ENCODE measurements around the gene ZNF205. TPM values are rescaled to one million over a fixed set of nuclear protein-coding genes. Genes with fewer than 3 reads are reported as not detected.
"Not testable (repeated sequence)": the region's sequence is repeated elsewhere in the genome, so short reads cannot be mapped to it uniquely, and the experiment has no call there.

Gene ZNF205
- polyA plus RNA-seq, 4 donors: 14.5 to 20.3 (median 17.1) TPM

GRCh38 chr16:3164121-3164991 lies 52.0 kb downstream of the ZNF205 start:
- no peak for DNase-seq (ENCODE audit: low read depth in 4 of 4, low spot score in 3 of 4)

DNA sequence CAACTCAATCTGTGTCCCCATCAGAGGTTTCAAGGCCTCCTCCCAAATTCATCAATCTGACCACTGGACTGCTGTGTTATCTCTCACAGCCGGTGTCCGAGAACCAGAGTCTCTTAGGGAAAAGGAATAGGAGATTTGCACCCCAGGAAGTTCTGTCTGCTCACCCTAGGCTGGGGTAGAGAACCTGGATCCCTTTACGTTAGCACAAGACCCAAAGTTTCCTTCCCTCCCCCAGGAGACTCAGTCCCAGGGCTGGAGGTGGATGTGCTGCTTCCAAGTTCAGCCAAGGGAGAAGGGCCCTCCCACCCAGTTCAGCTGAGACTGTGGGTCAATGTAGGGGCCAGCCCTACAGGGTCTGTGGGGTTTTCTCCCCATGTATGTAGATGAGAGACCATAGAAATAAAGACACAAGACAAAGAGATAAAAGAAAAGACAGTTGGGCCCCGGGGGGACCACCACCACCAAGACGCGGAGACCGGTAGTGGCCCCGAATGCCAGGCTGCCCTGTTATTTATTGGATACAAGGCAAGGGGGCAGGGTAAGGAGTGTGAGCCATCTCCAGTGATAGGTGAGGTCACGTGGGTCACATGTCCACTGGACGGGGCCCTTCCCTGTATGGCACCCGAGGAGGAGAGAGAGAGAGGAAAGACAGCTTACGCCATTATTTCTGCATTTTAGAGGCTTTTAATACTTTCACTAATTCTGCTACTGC lies 52.9 kb downstream of the ZNF205 start:
- DNase-seq (ENCODE audit: low read depth in 4 of 4, low spot score in 3 of 4): no peak

GRCh38 chr16:3166505-3166886 lies 54.1 kb downstream of the ZNF205 start:
- DNase-seq (ENCODE audit: low read depth in 4 of 4, low spot score in 3 of 4): no peak

GRCh38 chr16:3168729-3169128 lies 56.3 kb downstream of the ZNF205 start:
- not testable (repeated sequence) for DNase-seq (ENCODE audit: low read depth in 4 of 4, low spot score in 3 of 4)

Other genes with a start within 250 kb of the ZNF205 start
- gene FLYWCH2, start 229.4 kb upstream of the ZNF205 start, polyA plus RNA-seq (ENCODE audit: insufficient read length in 4 of 4): 10 to 100 TPM; 19.8 to 34.6 (median 25.6) TPM
- gene FLYWCH1, start 200.7 kb upstream of the ZNF205 start, polyA plus RNA-seq (ENCODE audit: insufficient read length in 4 of 4): 10 to 100 TPM; 19.6 to 25.2 (median 22.3) TPM
- 1 to 10 TPM; 1.0 to 3.3 (median 1.6) TPM for gene KREMEN2, start 148.3 kb upstream of the ZNF205 start, polyA plus RNA-seq (ENCODE audit: insufficient read length in 4 of 4)
- gene PAQR4, start 143.2 kb upstream of the ZNF205 start, polyA plus RNA-seq (ENCODE audit: insufficient read length in 4 of 4): 10 to 100 TPM in 3 of 4 donors, 1 to 10 TPM in 1; 8.6 to 12.7 (median 10.4) TPM
- gene PKMYT1, start 132.1 kb upstream of the ZNF205 start, polyA plus RNA-seq (ENCODE audit: insufficient read length in 4 of 4): 10 to 100 TPM; 10.4 to 19.2 (median 14.2) TPM
- gene CLDN9, start 99.7 kb upstream of the ZNF205 start, polyA plus RNA-seq (ENCODE audit: insufficient read length in 4 of 4): 1 to 10 TPM; 3.0 to 3.7 (median 3.1) TPM
- gene CLDN6, start 94.4 kb upstream of the ZNF205 start, polyA plus RNA-seq (ENCODE audit: insufficient read length in 4 of 4): 10 to 100 TPM; 32.9 to 44.1 (median 36.4) TPM
- 10 to 100 TPM in 3 of 4 donors, 1 to 10 TPM in 1; 7.5 to 18.2 (median 13.0) TPM for gene TNFRSF12A, start 92.2 kb upstream of the ZNF205 start, polyA plus RNA-seq (ENCODE audit: insufficient read length in 4 of 4)
- 10 to 100 TPM; 67.1 to 85.2 (median 71.3) TPM for gene HCFC1R1, start 88.6 kb upstream of the ZNF205 start, polyA plus RNA-seq (ENCODE audit: insufficient read length in 4 of 4)
- 10 to 100 TPM; 29.4 to 37.2 (median 32.1) TPM for gene THOC6, start 88.6 kb upstream of the ZNF205 start, polyA plus RNA-seq (ENCODE audit: insufficient read length in 4 of 4)
- 1 to 10 TPM; 1.2 to 3.8 (median 2.9) TPM for gene BICDL2, start 75.6 kb upstream of the ZNF205 start, polyA plus RNA-seq (ENCODE audit: insufficient read length in 4 of 4)
- 1 to 10 TPM in 2 of 4 donors, under 1 TPM in 2; 0.78 to 1.8 (median 1.1) TPM for gene MMP25, start 66.0 kb upstream of the ZNF205 start, polyA plus RNA-seq (ENCODE audit: insufficient read length in 4 of 4)
- gene IL32, start 46.9 kb upstream of the ZNF205 start, polyA plus RNA-seq (ENCODE audit: insufficient read length in 4 of 4): 10 to 100 TPM; 29.9 to 47.1 (median 33.9) TPM
- gene ZSCAN10, start 13.3 kb upstream of the ZNF205 start, polyA plus RNA-seq (ENCODE audit: insufficient read length in 4 of 4): under 1 TPM in 2 of 4 donors, not detected in 2; 0.11 to 0.12 TPM
- 10 to 100 TPM; 10.3 to 15.8 (median 11.4) TPM for gene ZNF213, start 22.4 kb downstream of the ZNF205 start, polyA plus RNA-seq (ENCODE audit: insufficient read length in 4 of 4)
- not detected for gene OR1F1, start 75.6 kb downstream of the ZNF205 start, polyA plus RNA-seq (ENCODE audit: insufficient read length in 4 of 4)
- 10 to 100 TPM; 13.3 to 16.9 (median 14.8) TPM for gene ZNF200, start 122.6 kb downstream of the ZNF205 start, polyA plus RNA-seq (ENCODE audit: insufficient read length in 4 of 4)
- under 1 TPM; 0.13 to 0.33 (median 0.24) TPM for gene MEFV, start 144.0 kb downstream of the ZNF205 start, polyA plus RNA-seq (ENCODE audit: insufficient read length in 4 of 4)
- gene ZNF263, start 170.9 kb downstream of the ZNF205 start, polyA plus RNA-seq (ENCODE audit: insufficient read length in 4 of 4): 10 to 100 TPM; 42.7 to 52.9 (median 46.6) TPM
- gene TIGD7, start 192.8 kb downstream of the ZNF205 start, polyA plus RNA-seq (ENCODE audit: insufficient read length in 4 of 4): 10 to 100 TPM; 11.8 to 14.6 (median 12.8) TPM
- gene ZNF75A, start 192.9 kb downstream of the ZNF205 start, polyA plus RNA-seq (ENCODE audit: insufficient read length in 4 of 4): 10 to 100 TPM; 39.4 to 54.2 (median 49.7) TPM
- gene OR2C1, start 243.3 kb downstream of the ZNF205 start, polyA plus RNA-seq (ENCODE audit: insufficient read length in 4 of 4): under 1 TPM; 0.52 to 0.73 (median 0.64) TPM